Upper lobe of right lung (tissue), 1 donor: ENCODE data around the gene TMEM18. TPM values are rescaled to one million over a fixed set of nuclear protein-coding genes. Genes with fewer than 3 reads are reported as not detected.

Experiments used
- ATAC-seq: fragments of 200-7000 bp; cut with Tn5 transposase; one replicate; pipeline ENCODE4 v1.9.1; 2020; ENCODE audit warnings: mild to moderate bottlenecking, moderate library complexity
- DNase-seq: peaks from one replicate; pipeline ENCODE4 v3.0.0-alpha.2; 2020
- H3K27ac ChIP-seq: fragments of 200-600 bp; one replicate; pipeline ENCODE4 v1.8.0; 2022
- H3K27me3 ChIP-seq: fragments of 200-600 bp; one replicate; pipeline ENCODE4 v1.8.0; 2022; ENCODE audit warnings: mild to moderate bottlenecking
- H3K36me3 ChIP-seq: fragments of 200-600 bp; one replicate; pipeline ENCODE4 v1.8.0; 2022
- H3K4me1 ChIP-seq: fragments of 200-600 bp; one replicate; pipeline ENCODE4 v1.8.0; 2022
- H3K4me3 ChIP-seq: fragments of 200-600 bp; one replicate; pipeline ENCODE4 v1.8.0; 2022; ENCODE audit warnings: mild to moderate bottlenecking
- H3K9me3 ChIP-seq: fragments of 200-600 bp; one replicate; pipeline ENCODE4 v1.8.0; 2022
- CTCF ChIP-seq: fragments of 200-600 bp; IDR thresholded peaks from one replicate; pipeline ENCODE4 v1.8.0; 2022; ENCODE audit warnings: antibody characterized with exemption
- intact Hi-C: fragments of 100-400 bp; cut with DNase I; formaldehyde crosslinking; loops from one replicate; pipeline ENCODE4 v1.11.0; 2022
- total RNA-seq: library from RNA; stranded (reverse); fragmentation: NEBNext Ultra II Directional; extraction: Animal tissue kit (Norgen Biotek cat#: 25700); gene quantifications from one replicate; pipeline ENCODE4 v1.2.1, GENCODE V29; 2021
- donor health status: DM: no; HTN: yes; CAD: no; lungs with severe emphysema.

The TMEM18 gene
- total RNA-seq, 1 donor from 2014 or later: 21.3 TPM

GRCh38 chr2:678964-679363 lies 1.8 kb upstream of the TMEM18 start:
- peaks cover 6% of the 10 kb centered on the region for H3K36me3 ChIP-seq
- no peaks in the 10 kb centered on the region for H3K27me3 ChIP-seq
- H3K9me3 ChIP-seq: no peaks in the 10 kb centered on the region
- intact Hi-C loops: no loop called here
- ATAC-seq: no peak
- peaks cover 11% of the 10 kb centered on the region for H3K4me1 ChIP-seq
- DNase-seq: no peak
- H3K4me3 ChIP-seq: no peak overlapping the region
- no peak for TF ChIP-seq CTCF
- no peak overlapping the region for H3K27ac ChIP-seq

GRCh38 chr2:677959-678550 lies 849 bp upstream of the TMEM18 start:
- no peak for DNase-seq
- H3K27ac ChIP-seq: peak overlapping the region; percentile 100
- H3K4me1 ChIP-seq: peaks cover 11% of the 10 kb centered on the region
- intact Hi-C loops: no loop called here
- H3K36me3 ChIP-seq: peaks cover 6% of the 10 kb centered on the region
- peak overlapping the region; percentile 98 for H3K4me3 ChIP-seq
- TF ChIP-seq CTCF: no peak
- ATAC-seq: no peak
- H3K9me3 ChIP-seq: no peaks in the 10 kb centered on the region
- H3K27me3 ChIP-seq: no peaks in the 10 kb centered on the region

DNA sequence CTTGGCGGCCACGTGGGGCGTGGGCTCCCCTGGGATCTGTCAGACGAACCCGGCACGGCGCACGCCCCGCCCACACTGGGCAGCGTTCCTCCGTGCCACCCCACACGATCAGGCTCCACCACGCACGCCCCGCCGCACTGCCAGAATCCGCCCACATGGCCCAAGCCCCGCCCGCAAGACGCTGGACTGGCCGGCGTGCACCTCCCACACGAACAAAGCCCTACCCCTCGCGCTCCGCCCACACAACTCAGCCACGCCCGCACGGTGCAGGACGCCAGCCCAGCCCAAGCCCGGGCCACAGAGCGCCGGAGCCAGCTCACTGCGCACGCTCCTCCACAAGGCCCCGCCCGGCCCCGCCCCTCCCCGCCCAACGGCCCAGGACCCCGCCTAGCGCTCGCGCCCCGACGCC lies 555 bp downstream of the TMEM18 start:
- Histone ChIP-seq H3K36me3 (peaks cover 17% of the 10 kb centered on the region), H3K4me1 (peaks cover 11% of the 10 kb centered on the region), H3K9me3 (no peaks in the 10 kb centered on the region), H3K27ac (peak overlapping the region; percentile 36), H3K4me3 (peak overlapping the region; percentile 98), H3K27me3 (no peaks in the 10 kb centered on the region)
- intact Hi-C loops: no loop called here
- TF ChIP-seq CTCF: no peak
- ATAC-seq: peak; percentile 93
- DNase-seq: peak; percentile 100

GRCh38 chr2:675982-676646 lies 1.1 kb downstream of the TMEM18 start:
- H3K27me3 ChIP-seq: no peaks in the 10 kb centered on the region
- H3K4me3 ChIP-seq: peak overlapping the region; percentile 98
- no peaks in the 10 kb centered on the region for H3K9me3 ChIP-seq
- peaks cover 11% of the 10 kb centered on the region for H3K4me1 ChIP-seq
- intact Hi-C loops: no loop called here
- H3K27ac ChIP-seq: peak overlapping the region; percentile 36
- ATAC-seq: no peak
- peaks cover 17% of the 10 kb centered on the region for H3K36me3 ChIP-seq
- DNase-seq: peak; percentile 68
- TF ChIP-seq CTCF: no peak

DNA sequence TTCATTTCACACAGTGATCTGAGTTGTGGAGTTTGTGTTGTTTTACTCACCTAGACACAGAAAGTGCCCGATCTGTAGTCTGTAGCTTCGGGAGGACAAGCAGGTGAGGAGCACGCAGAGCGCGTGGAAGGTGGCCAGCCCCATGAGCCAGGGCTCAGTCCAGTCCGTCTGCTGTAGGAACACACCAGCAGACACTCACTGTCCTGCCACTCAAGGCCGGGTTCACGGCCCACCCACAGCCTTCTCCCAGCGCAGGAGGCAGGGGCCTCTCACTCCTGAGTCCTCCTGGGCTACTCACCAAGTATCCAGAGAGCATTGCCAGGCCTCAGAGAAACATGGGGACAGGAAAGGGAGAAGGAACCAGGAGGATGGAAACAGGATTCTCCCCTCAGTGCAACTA lies 1.7 kb downstream of the TMEM18 start:
- Histone ChIP-seq H3K4me3 (no peak overlapping the region), H3K4me1 (peaks cover 11% of the 10 kb centered on the region), H3K27ac (no peak overlapping the region), H3K36me3 (peaks cover 21% of the 10 kb centered on the region), H3K27me3 (no peaks in the 10 kb centered on the region), H3K9me3 (no peaks in the 10 kb centered on the region)
- DNase-seq: no peak
- TF ChIP-seq CTCF: no peak
- intact Hi-C loops: no loop called here
- no peak for ATAC-seq
